GM19193 (cell line): ENCODE data around the gene COPZ1.

Experiments used
- POLR2A ChIP-seq: IDR thresholded peaks from 4 replicates; pipeline ENCODE4 v1.6.1; 2011; ENCODE audit not compliant: insufficient read depth, insufficient read length; ENCODE audit errors: extremely low read depth

COPZ1 gene

DNA sequence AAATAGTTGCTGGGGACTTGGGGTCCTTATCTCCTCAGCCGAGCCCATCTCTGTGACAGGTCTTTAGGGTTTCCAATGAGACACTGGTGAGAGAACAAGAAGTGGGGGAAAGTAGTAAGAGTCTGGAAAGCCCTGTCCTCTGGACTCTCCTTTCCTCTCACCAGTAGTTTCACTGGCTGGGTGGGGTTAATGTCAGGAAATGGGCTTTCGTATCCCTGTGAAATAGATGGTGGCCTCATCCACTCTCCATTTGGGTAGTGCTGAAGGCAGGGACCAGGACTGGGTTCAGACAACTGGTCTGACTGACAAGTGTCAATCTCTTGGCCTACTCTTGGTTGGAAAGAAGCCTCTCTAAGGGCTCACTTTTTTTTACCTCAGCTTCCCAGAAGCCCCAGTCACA is 52.1 kb downstream of the COPZ1 start:
- TF ChIP-seq POLR2A: no peak

DNA sequence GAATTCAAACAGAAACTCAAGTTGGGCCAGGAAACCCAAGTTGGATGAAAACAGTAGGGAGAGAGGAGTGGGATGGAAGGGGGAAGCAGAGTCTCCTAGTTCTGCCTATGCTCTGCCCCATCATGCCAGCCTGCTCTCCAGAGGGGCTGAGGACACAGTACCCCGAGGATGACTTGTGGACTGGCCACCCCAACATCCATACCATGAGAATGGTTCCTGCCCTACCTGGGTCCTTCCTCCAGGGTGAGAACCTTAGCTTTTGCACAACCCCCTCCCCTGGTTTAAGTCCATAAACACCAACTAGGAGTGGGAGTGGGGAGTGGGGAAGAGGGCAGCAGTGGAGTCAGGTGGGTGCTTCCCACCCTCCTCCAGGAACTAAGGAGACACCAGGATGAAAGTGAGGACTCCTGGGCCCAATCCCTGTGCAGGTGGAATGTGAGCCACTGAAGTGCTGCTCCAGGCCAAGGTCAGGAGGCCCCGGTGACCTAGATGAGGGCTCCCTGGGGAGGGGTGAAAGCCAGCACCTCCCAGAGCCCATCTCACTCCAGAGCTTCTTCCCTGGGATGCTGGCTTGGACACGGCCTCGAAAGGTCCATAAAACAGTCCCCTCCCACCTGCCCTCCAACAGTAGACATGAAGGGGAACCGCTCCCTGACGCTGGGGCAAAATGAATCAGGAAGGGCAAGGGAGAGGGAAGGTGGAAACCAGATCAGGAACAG is 53.0 kb downstream of the COPZ1 start:
- no peak for TF ChIP-seq POLR2A

DNA sequence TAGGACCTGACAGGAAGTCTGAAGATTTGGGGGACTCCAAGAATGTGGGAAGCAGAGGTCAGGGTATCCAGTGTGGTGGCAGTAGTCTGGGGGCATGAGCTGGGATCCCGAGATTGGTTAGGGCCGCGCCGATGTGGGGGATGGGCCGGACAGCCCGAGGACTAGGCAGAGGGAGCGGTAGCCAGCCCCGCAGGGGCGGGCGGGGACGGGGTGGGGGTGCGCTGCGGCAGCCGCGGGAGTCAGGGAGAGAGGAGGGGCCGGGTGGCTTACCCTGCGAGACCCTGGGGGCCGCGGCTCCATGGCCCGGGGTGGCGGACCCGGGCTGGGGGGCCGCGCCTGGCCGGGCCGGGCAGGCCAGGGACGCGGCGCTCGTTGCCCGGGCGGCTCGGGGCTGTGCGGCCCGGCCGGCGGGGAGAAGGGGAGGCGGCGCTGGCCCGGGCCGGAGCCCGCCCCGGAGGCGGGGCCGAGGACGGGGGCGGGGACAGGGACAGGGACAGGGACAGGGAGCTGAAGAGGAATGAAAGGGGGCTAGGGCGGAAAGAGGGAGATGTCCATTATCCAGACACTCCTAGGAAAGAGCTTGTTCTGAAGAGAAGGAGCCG is 54.0 kb downstream of the COPZ1 start:
- TF ChIP-seq POLR2A: no peak

DNA sequence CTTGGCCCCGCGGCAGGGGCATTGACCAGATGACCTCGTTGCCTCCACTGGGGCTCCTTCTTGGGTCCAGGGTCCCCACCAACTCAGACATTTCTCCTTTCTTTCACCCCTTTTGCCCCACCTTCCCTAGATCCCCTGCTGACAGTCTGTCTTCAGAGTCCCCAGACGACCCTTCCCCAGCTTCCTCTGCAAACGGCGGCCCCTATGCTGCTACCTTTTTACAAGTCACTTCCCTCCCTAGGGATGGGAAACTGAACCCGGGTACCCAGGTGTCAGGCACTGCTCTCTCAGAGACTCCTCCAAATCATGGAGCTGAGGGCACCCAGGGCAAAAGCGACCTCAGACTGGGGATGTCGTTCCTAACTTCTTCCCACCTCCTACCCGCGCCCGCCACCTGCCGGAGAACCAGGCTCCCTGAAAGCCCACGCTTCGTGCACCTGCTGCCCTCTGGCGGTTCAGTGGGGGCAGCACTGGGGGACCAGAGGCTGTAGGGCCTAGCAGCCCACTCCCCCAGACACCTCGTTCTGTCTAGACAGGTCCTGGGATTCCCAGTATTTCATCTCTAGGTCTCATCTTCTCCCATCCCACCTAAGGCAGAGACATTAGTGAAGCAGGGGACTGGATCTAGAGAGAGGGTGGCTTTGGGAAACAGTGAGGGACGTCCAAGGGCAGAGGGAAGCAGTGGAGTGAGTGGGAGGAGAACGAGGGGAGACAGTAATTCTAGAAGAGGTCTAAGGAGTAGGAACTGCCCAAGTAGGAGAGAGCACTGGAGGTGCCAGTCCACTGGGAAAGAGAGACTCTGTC is 54.7 kb downstream of the COPZ1 start:
- no peak for TF ChIP-seq POLR2A

DNA sequence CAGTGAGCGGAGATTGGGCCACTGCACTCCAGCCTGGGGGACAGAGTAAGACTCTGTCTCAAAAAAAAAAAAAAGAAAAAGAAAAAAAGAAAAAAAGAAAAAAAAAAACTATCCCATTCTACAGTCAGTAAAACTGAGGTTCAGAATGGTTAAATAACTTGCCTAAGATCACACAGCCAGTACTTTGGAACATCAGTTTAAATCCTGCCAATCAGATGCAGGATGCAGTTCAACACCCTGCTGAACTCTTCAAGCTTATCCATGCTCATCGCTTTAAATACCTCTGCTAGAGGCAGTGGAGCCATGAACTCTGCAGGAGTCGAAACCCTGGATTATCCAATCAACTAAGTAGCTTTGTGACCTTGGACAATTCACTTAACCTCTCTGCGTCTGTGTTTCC is 56.2 kb downstream of the COPZ1 start:
- TF ChIP-seq POLR2A: no peak

DNA sequence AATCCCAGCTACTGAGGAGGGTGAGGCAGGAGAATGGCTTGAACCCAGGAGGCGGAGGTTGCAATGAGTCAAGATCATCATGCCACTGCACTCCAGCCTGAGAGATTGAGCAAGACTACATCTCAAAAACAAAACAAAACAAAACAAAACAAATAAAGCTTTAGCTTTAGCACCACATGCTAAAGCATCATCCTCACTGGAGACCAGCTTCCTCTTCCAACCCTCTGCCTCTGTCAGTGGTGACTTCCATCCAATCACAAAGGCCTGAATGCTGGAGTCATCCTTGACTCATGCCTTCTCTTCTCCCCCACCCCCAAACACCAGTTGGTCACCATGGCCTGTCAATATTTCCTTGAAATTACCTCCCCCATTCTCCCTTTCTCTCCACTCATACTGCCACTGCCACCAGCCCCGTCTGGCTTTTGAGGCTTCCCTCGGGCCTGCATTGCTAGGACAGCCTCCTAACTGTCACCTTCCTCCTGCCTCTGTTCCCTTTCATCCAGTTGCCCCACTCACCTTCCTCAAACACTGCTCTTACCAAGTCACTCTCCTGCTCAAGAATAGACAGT is 58.2 kb downstream of the COPZ1 start:
- TF ChIP-seq POLR2A: no peak

DNA sequence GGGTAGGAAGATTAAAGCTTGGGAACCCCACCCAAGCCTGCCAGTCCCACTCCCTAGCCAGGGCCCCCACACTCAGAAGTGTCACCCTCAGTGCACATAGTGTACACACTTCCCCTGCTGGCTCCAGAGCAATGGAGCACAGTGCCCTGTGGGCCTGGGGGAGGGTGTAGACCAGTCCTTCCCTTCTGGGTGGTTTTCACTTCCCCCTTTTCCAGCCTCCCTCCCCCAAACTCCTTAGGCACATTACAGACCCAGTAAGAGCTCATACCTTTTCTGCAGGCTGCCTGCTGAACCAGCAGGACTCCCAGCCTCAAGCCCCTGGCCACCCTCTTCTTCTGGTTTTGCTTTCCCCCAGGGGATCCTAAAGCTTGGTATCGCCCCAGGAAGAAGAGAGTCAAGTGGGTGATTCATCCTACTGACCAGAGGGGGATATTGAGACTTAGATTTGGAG is 59.7 kb downstream of the COPZ1 start, which contains the start of gene ZNF385A:
ZNF385A (minus strand) TSS at position 143 of the 451 bp plus-strand sequence. CDS start 219 bp downstream, outside the sequence.
- no peak for TF ChIP-seq POLR2A

DNA sequence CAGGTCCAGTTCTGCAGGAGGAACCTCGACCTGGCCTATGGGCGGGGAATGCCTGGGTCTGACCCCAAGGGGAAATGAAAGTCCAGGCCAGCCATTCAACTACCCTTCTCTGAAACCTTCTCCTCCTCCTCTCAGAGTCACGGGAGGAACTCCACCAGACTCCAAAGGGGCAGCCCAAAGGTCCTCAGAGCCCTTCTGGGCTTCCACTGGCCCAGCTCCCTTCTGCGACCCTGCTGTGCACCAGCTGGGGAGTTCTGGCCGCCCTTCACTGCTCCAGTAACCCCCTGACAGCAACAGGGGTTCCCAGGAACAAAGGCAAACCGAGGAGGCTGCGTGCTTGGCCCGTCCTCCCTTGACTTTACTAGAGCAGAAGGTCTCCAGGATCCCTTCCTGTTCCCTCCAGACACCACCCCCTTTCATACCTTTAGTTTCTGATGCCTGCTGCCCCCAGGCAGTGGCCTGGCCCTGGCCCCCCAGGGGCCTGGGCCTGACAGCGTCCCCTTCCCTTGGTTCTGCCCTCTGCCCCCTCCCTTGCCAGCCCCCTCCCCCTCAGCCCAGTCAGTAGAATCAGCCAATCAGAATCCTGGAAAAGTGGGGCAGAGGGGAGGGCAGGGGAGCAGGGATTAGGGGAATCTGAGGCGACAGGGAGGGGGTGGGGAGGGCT is 60.5 kb downstream of the COPZ1 start:
- TF ChIP-seq POLR2A: no peak

DNA sequence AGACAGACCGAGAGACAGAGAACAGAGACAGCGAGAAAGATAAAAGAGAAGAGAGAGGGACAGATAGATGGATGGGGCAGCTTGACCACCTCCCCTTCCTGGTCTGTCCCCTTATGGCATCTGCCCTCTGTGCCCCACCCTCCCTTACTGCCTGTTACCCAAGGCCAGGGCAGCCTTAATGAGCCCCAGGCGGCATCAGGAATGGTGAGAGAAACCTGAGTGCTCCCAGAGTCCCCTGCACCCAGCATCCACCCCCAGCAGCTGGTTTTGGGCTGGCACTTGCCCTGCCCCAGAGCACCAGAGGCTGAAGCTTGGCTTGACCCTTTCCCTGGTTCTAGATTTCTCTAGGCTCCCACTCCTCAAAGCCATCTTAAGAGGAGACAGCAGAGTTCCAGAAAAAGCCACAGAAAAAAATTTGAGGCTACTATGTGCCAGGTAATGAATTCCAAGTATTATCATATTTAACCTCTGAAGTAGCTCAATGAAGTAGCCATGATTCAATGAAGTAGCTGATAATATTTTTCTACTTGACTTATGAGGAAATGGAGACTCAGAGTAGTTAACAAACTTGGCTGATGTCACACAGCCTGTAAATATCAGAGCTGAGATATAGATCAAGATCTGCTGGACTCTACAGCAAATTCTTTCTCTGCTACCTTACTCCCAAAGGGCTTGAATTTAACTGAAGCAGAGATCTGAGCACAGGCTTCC is 61.6 kb downstream of the COPZ1 start:
- TF ChIP-seq POLR2A: no peak

DNA sequence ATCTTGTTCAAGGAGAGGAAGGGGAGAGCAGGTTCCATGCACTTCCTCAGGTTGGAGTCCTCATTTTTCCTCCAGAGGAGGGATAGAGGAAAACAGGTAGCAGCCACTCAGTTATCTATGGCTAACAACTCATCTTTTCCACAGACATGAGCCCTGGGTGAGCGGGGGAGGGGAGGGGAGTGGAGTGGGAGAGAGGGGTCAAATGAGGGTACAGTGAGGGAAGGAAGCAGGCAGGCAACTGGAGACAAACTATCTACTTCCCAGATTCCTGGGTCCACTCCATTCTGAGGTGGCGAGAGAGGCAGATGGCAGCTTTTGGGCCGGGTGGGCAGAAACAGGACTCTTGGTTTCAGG is 62.2 kb downstream of the COPZ1 start:
- no peak for TF ChIP-seq POLR2A

DNA sequence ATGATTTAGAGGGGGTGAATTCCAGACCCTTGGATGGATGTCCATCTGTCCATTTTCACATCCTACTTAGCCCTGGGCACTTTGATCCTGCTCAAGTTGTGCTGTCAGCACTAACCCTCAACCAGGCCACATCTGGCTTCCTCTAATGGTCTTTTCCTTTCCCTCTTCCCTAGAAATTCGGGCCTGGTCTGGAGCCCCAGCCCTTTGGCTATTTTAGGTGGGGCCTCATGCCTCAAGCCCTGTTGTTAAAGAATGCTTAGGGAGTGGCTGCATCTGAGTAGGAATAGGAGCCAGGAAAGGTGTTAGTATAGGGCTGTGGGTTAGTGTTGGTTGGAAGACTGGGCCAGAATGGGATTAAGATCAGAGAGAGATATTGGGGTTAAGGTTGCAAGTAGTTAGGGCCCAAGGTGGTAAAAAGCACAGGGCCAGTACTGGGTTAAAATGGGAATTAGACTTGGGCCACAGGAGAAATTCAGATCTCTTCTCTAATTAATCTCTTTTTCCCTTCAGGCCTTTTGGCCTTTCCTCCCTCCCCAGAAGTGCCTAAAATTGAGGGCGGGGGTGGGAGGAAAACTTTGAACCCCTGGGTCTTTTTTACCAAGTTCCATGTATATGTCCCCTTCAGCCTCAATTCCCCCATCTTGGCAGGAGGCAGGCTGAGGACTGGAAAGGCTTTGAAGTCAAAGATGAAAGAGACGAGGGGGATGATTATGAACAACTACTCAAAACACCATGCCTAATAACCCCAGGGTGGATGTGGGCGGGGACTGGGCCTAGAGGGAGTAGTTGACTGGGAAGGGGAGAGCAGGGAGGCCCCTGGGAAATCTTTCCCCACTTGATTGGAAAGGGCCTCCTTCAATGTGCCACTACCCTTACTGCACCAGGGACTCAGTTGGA is 63.6 kb downstream of the COPZ1 start:
- no peak for TF ChIP-seq POLR2A

DNA sequence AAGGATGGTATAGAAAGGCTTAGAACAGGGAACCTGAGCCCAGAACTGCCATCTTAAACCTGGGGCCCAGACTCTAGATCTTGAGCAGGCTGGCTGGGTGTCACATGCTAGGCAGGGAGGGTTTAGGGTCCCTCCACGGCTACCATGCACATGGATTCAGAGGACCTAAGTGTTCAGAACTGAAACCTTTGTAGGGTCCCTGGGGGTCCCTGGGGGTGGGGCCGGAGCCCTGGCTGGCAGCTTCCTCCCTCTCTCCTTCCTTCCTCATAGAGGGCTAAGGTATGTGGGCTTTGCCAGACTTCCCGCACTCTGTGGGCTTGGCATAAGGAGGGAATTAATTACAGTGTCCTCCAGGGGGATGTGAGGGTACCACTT is 64.2 kb downstream of the COPZ1 start:
- TF ChIP-seq POLR2A: no peak

DNA sequence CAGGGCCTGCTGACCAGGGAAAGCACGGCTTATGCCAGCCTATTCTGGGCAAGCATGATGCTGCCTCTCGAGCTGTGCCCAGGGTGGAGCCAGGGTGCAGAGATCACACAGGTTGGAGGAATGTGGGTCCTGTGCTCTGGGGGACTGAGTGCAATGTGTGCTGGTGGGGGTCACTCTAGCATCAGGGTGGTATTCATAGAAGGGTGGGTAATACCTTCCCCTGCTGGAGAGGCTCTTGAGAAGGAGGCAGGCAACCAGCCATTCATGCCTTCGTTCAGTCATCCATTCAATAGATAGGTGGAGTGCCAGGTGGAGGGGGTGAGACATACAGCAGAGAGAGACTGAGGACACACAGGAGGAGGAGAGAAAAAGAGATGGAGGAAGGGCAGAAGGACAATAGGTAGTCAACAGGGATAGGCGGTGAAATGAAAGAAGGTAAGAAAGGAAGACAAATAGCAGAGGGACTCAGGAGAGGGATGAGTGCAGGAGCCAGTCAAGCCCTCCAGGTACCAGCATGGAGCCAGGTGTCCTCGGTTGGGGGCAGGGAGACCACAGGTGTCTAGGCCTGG is 64.8 kb downstream of the COPZ1 start:
- TF ChIP-seq POLR2A: no peak
